NCI-H345 treated with DMSO at 0.1 percent for 48 hours (cell line): Measurements from ENCODE around the gene KLHL17.
A peak's percentile ranks its signal among the peaks of the same experiment; 100 is the strongest.
"Not testable (repeated sequence)": the region's sequence is repeated elsewhere in the genome, so short reads cannot be mapped to it uniquely, and the experiment has no call there.

Experiments used
- DNase-seq: peaks from one replicate; lab custom pipeline; 2025; ENCODE audit not compliant: unreplicated experiment; lab: John Stamatoyannopoulos, UW

KLHL17 gene

DNA sequence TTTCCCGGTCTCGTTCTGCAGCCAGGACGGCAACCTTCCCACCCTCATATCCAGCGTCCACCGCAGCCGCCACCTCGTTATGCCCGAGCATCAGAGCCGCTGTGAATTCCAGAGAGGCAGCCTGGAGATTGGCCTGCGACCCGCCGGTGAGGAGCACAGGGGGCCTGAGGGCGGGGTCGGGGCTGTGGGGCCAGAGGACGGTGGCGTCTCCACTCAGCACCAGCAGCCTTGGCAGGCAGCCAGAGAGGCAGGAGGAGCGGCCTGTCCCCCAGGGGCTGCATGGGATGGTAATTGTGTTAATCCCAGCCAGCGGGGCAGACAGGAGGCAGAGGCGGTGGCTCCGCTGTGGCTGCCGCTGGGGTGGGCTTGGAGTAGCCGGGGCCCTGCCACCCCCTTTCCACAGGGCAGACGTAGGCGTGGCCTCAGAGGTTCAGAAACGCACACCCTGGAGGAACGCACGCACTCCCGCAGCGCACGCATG lies 24.6 kb upstream of the KLHL17 start:
- peak; percentile 57 for DNase-seq

DNA sequence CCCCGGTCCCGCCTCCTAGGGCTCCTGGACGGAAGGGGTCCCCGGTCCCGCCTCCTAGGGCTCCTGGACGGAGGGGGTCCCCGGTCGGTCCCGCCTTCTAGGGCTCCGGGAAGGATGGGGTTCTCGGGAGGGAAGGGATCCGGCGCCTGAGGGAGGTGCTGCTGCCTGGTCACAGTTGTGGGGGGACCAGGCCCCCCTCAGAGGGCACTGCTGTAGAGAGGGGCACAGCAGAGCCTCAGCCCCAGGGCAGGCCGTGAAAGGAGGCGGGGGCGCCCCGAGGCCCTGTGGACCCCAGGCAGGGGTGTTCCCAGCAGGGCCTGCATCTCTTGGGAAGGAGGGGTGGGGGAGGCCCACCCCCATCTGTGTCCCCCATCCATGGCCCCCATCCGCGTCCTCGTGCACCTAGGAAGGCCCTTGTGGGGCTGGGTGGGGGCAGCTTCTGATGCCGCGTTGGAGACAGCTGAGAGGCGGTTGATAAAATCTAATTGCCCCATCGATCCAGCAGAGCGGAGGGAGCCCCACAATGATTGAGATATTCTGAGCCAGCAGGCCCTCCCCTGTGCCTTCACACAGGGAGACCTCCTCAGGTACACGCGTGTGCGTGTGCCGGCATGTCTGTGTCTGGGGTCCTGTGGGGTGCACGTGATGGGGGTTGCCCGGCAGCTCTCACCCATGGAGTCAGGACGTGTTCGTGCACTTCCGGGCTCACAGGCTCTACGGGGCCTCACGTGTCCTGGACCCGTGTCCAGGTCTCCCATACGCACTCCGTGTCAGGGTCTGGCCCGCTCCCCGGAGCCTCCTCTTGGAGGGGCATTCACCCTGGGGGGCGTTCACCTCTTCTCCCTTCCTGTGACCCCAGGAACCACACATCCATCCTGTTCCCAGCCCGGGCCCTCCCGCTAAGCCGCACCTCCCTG lies 23.8 kb upstream of the KLHL17 start:
- no peak for DNase-seq

DNA sequence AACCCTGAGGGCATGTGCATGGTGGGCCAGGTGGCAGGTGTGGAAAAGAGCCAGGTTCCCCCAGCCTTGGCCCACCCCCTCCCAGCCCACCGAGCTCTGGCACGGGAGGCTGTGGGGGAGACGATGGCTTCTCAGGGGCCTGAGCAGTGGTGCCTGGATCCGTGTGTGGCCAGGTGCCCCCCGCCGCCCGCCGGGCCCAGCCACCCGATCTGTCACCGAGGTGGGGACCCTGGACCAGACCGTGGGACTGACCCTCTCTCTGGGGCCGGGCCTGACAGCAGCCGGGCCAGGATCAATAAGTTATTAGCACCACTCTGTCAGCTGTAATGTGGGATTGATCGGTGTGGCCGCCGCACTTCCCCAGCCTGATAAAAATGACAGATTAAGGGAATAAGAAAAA lies 22.9 kb upstream of the KLHL17 start:
- DNase-seq = no peak

DNA sequence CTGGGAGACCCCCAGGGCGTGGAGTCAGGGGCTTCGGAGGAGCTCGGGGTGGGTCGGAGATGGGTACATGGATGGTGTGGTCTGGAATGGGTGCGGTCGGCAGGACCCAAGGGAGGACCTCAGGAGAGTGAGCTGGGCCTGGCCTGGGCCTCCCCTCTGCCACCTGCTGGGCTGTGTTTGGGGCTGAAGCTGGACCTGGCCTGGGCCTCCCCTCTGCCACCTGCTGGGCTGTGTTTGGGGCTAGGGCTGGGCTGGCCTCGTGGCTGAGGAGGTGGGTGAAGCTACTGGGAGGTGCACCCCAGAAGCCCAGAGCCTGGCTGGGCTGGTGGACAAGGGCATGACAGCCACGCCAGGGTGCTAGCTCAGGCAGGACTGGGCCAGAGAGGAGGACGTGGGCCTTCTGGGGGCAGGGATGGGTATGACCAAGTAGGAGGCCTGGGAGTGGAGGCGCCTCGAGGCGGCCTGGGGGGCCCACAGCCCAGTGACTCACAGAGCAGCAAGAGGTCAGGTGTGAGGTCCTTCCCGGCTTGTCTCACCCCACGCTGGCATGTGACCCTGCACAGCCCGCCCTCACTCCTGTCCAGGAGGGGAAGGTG lies 22.2 kb upstream of the KLHL17 start:
- DNase-seq = no peak

DNA sequence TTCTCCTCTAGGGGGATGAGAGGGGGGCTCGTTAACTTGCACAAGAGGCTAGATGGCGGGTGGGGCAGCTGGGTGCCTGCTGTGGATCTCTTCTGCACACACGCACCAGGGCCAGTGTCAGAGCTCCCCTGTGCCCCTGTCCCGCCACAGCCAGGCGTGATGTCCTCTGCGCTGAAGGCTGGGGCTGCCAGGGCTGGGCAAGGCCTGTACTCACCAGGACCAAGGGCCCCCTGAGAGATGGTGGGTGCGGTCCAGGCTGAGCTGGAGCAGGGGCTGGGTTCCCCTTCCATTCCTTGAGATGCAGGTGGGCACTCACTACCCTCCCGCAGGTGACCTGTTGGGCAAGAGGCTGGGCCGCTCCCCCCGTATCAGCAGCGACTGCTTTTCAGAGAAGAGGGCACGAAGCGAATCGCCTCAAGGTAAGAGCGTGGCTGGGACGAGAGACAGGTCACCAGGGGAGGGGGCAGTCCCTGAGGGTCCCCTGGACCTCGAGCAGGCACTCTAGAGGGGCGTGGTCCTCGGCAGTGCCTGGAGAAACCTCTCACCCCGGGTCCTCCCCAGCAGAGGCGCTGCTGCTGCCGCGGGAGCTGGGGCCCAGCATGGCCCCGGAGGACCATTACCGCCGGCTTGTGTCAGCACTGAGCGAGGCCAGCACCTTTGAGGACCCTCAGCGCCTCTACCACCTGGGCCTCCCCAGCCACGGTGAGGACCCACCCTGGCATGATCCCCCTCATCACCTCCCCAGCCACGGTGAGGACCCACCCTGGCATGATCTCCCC lies 21.5 kb upstream of the KLHL17 start:
- no peak for DNase-seq

DNA sequence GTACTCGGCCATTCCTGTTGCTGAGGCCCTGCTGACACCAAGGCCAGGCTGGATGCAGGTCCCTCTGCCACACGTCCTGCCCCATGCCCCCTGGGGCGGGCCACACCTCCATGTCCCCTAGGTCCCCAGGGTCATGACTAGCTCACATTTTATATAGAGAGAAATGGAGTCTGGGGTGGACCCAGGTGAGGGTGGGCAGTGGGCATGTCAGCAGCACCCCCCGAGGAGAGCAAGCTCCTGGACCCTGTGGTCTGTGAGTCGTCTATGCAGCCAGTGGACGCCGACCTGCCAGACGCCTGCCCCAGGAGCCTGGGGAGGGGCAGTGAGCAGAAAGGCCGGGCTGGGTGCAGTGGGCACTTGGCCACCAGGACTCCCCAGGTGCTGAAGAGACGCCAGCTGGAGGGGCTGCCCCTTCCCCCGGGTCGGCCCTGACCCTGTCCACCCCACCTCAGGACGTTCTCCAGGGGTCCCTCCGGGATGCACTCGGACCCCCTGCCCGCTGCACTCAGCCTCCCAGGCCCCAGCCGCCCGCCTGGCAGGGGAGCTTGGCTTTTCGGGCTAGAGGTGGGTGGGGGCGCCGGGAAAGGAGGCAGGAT lies 20.8 kb upstream of the KLHL17 start:
- no peak for DNase-seq

DNA sequence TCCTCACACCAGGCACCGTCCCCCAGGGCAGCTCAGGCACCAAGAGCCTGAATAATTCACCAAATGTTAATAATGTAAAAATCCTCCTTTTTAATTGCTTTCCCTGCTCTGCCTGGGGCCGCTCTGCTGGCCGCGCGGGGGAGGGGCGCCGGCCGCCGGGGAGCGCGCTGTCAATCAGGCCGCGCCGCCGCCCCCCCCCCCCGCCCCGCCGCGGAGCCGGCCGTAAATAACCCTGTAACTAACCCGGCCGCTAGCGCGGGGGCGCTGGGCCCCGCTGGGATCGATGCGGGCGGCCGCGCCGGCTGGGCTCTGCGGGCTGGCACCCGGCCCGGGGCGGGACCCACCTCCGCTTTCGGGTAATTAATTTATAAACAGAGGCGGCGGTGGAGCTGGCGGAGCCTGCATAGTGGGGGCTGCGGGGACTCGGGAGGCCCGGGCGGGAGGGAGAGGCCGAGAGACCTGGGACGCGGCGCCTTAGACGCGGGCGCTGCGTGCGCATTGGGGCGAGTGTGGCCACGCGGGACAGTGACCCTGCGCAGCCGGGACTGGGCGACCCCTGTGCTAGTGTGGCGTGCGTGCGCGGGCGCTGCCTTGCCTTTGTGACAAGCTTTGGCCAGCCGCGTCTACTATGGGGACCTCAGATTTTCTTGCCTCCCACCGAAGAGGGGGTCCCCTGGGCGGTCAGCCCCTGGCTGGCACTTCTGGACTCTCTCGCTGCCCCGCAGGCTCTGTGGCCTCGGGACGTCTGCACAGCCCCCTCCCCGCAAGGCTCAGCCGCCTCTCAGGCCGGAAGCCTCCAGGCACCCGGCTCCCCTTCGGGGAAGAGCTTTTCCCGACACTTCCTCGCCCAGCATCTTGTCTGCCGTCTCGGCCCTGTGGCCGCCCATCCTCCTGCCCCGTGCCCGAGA lies 20.0 kb upstream of the KLHL17 start:
- DNase-seq = no peak

DNA sequence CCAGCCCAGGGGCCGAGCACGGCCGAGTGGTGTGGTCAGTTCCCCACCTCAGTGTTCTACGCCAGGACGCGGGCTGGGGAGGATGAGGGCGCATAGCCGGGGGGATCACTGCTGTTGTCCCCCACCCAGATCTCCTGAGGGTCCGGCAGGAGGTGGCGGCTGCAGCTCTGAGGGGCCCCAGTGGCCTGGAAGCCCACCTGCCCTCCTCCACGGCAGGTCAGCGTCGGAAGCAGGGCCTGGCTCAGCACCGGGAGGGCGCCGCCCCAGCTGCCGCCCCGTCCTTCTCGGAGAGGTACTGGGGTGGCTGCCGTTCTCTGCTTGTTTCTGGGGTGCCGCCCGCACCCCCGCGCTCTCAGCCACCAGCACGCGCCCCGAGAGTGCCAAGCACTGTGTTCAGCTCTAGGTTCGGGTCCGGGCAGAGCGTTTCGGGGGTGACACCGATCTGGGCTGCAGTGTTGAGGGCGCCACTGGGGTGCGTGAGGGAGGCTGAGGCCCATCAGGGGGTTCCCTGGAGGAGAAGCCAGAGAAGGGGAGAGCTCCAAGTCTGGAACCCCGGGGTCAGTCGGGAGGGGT lies 19.3 kb upstream of the KLHL17 start:
- DNase-seq = no peak

DNA sequence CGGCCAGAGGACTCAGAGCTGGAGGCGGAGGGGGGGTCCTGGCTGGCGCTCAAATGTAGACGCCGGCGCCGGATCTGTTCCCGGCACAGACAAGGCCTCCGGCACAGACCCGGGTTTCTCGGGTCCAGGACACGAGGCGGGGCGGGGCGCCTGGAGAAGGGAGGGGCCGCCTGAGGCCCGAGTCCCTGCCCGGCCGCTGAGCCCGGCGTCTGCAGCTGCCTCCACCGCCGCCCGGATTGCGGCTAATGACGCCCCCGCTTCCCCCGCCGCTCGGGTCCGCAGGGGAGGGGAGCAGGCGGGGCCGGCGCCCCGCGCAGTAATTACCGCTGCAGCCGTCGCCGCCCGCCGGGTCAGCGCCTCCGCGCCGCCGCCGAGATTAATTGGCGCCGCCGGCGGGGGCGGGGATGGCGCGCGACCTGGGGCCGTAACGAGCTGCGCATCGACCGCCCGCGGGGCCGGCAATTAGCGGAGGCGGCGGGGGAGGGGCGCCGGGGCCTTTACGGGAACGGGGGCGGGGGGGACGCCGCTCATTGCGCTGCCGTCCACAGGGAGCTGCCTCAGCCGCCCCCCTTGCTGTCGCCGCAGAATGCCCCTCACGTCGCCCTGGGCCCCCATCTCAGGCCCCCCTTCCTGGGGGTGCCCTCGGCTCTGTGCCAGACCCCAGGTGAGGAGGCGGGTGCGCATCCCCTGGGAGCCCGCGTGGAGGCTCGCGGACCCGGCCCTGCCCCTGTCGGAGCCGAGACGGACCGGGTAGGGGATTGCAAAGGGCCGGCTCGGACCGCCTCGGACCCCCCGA lies 18.6 kb upstream of the KLHL17 start:
- DNase-seq = no peak

DNA sequence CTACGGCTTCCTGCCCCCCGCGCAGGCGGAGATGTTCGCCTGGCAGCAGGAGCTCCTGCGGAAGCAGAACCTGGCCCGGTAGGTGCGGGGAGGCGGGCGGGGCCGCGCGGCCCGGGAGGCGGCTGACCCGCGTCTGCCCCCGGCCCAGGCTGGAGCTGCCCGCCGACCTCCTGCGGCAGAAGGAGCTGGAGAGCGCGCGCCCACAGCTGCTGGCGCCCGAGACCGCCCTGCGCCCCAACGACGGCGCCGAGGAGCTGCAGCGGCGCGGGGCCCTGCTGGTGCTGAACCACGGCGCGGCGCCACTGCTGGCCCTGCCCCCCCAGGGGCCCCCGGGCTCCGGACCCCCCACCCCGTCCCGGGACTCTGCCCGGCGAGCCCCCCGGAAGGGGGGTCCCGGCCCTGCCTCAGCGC lies 18.0 kb upstream of the KLHL17 start:
- no peak for DNase-seq

DNA sequence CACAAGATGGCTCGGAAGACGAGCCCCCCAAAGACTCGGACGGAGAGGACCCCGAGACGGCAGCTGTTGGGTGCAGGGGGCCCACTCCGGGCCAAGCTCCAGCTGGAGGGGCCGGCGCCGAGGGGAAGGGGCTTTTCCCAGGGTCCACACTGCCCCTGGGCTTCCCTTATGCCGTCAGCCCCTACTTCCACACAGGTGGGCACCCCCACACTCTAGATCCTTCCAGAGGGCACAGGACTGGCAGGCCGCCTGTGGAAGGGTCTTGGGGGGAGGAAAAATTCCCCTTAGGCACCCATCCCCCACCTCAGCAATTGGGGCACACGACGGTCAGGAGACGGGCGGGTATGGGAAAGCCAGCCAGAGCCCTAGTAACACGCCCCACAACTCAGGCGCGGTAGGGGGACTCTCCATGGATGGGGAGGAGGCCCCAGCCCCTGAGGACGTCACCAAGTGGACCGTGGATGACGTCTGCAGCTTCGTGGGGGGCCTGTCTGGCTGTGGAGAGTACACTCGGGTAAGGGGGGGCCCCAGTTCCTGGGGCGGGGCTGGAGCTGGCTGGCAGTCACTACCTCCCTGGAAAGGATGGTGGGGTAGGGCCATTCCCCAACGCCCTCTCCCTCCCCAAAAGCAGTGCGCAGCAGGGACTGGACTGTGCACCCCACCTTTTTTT lies 17.4 kb upstream of the KLHL17 start:
- DNase-seq = no peak

DNA sequence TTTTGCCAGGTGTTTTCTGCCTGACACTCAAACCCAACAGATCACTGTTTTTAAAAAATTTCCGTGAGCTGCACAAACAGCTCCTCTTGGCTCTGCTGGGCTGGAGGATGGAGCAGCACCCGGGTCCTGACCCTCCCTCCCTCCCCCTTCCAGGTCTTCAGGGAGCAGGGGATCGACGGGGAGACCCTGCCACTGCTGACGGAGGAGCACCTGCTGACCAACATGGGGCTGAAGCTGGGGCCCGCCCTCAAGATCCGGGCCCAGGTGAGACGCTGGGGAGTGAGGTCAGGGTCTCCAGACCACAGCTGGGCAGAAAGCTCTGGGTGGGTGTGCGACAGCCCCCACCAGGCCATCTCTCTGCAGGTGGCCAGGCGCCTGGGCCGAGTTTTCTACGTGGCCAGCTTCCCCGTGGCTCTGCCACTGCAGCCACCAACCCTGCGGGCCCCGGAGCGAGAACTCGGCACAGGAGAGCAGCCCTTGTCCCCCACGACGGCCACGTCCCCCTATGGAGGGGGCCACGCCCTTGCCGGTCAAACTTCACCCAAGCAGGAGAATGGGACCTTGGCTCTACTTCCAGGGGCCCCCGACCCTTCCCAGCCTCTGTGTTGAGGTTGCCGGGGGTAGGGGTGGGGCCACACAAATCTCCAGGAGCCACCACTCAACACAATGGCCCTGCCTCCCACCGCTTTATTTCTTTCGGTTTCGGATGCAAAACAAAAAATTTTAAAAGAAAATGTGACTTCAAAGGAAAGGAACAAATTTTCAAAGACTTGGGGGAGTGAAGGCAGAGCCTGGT lies 16.6 kb upstream of the KLHL17 start:
- DNase-seq = no peak

DNA sequence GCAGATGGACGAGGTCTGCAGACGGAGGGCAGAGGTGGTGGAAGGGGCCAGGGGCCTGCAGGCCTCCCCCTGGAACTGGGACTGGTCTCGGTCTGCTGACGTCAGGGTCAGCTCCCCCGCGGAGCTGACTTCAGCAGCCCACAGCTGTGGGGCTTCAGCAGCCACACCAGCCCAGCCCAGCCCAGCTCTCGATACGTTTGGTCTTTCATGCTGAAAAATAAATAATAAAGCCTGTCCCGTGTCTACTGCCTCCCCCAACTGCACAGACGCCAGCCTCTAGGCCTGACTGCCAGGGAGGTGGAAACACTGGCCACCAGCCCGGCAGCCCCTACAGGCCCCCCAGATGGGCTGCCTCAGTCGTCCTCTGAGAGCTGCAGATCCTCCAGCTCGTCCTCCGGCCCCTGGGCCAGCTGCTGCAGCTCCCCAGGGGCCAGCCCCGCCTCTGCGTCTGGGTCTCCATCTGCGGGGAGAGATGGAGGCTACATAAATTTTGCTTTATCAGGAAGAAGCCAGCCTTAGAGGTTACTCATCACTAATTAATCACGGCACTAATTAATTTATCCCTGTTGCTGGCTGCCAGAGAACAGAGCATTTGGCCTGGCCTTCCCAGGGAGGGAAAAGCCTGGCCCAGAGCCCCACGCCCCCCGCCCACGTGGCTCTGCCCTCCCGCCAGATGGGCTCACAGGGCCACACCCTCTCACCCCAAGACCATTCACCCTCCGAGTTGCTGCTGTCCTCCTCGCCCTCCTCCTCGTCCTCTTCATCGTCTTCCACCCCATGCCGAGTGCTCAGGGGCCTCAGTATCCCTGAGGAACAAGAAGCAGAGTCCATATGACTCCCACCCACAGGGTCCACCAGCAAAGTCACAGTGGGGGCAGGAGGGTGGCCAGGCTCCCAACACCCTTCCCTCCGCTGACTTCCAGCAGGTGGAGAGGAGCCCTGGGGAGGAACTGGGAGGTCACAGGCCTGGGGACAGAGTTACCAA lies 15.8 kb upstream of the KLHL17 start:
- no peak for DNase-seq

DNA sequence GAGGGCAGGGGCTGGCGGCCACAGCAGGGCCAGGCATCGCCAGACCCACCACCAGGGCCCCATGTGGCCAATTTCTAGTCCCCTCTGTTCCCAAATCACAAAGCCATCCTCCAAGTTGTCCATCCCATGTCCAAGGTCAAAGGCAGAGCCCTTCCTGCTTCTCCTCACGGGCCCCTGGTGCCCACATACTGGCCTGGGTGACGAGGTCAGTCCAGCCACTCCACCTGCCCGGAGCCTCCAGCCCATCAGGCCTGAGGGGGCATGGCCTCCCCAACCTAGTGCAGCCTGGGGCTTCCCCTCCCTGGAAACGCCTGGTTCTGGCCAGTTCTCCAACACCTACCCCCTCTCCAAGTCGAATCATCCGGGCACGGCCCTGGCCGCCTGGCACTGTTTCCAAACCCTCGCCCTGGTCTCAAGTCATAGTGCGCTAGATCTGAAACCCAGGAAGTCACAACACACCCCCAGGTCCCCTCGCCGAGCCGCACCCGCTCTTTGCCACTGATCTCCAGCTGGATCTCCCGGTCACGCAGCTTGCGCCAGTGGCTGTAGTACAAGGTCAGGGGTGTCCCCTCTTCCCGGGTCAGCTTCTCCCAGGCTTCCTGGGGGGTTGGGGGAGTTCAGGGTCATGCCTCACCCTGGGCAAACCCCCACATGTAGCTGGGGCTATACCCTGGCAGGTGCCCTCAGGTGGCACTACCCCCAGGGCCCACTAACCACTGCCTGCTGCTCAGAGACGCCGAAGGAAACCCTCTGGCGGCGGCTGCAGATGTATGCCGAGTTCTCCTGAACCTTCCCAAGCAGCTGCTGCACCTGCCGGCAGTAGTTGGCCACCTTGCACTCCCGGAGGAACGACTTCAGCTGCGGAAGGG lies 14.5 kb upstream of the KLHL17 start:
- DNase-seq = no peak

DNA sequence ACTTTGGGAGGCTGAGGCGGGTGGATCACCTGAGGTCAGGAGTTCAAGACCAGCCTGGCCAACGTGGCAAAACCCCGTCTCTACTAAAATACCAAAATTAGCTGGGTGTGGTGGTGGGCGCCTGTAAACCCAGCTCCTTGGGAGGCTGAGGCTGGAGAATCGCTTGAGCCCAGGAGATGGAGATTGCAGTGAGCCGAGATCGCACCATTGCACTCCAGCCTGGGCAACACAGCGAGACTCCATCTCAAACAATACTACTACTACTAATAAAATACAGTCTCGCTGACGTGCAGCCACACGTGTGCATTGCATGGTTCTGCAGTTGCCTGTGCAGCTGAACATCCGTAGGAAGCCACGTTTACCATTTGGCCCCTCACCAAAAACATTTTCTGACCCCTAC lies 13.6 kb upstream of the KLHL17 start:
- not testable (repeated sequence) for DNase-seq

DNA sequence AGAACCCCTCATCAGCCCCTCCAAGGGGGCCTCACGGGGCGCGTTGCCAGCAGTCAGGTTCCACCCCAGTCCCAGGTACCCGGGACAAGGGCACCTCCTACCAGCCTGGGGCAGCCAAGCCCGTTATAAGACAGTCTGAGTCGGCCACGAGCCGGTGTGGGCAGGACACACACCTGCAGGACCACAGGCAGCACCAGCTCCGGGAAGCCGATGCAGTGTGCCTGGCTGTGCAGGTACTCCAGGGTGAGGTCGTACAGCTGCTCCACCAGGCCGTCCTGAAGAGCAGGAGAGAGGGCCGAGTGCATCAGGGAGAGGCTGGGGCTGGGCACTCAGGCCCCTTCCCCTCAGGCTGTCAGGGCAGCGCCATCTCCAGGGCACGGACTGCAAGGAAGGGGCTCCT lies 12.4 kb upstream of the KLHL17 start:
- DNase-seq = no peak
